H1 (cell line): ENCODE measurements around the gene CDR2. TPM values are rescaled to one million over a fixed set of nuclear protein-coding genes. Genes with fewer than 3 reads are reported as not detected.

Source experiments
- CTCF ChIA-PET: fragments of 300-600 bp; sonication (Branson Sonifier 250); formaldehyde crosslinking; loops from one replicate; lab custom pipeline; 2021; ENCODE audit not compliant: partially characterized antibody; lab: Charles Lee
- POLR2A ChIA-PET: fragments of 300-600 bp; sonication (Branson Sonifier 250); formaldehyde crosslinking; loops from one replicate; lab custom pipeline; 2021; ENCODE audit warnings: inconsistent platforms; ENCODE audit not compliant: partially characterized antibody; lab: Charles Lee
- DNase-seq, 2 experiments: peaks; one replicate each; pipeline versions ENCODE4 v3.0.0 to v3.0.0-alpha.2; 2010 to 2022; ENCODE audit warnings: low spot score in 2 of 2, low read depth in 1 of 2, mixed read lengths in 1 of 2
- FAIRE-seq: peaks from 2 replicates; lab custom pipeline; 2011; peaks lifted over from hg19 to GRCh38; lab: Jason Lieb, UNC
- H2AFZ ChIP-seq: 2 replicates; pipeline ENCODE4 v1.8.1; 2012; ENCODE audit warnings: low read length, inconsistent platforms
- H2AK5ac ChIP-seq: 2 replicates; pipeline ENCODE4 v1.6.1; 2013; ENCODE audit warnings: low read depth, low read length
- H2BK120ac ChIP-seq: replicated peaks from 2 replicates; pipeline ENCODE3; 2013; ENCODE audit warnings: low read depth, low read length, inconsistent platforms
- H2BK12ac ChIP-seq: 2 replicates; pipeline ENCODE4 v1.6.1; 2013; ENCODE audit warnings: low read depth, low read length
- H2BK15ac ChIP-seq: 2 replicates; pipeline ENCODE4 v1.6.1; 2013; ENCODE audit warnings: low read length
- H2BK20ac ChIP-seq: 2 replicates; pipeline ENCODE4 v1.6.1; 2013; ENCODE audit warnings: low read length
- H2BK5ac ChIP-seq: 2 replicates; pipeline ENCODE4 v1.6.1; 2013; ENCODE audit warnings: low read depth, low read length
- H3K14ac ChIP-seq: 2 replicates; pipeline ENCODE4 v1.6.1; 2013; ENCODE audit warnings: inconsistent platforms; ENCODE audit not compliant: insufficient read length
- H3K18ac ChIP-seq: 2 replicates; pipeline ENCODE4 v1.6.1; 2013; ENCODE audit warnings: low read length; ENCODE audit errors: extremely low read depth
- H3K23ac ChIP-seq: 2 replicates; pipeline ENCODE4 v1.6.1; 2013; ENCODE audit warnings: inconsistent platforms; ENCODE audit not compliant: insufficient read length
- H3K23me2 ChIP-seq: 2 replicates; pipeline ENCODE4 v1.6.1; 2013; ENCODE audit warnings: low read depth, low read length
- H3K27ac ChIP-seq: 2 replicates; pipeline ENCODE4 v1.6.1; 2011; ENCODE audit warnings: low read depth, low read length, inconsistent platforms
- H3K27me3 ChIP-seq, 4 experiments: replicated peaks in 1 of 4; 1 replicate in 1 of 4; 2 replicates in 3 of 4; pipeline versions ENCODE4 v1.6.1 to v1.8.1; 2011 to 2013; ENCODE audit warnings: low read length in 3 of 4, mild to moderate bottlenecking in 3 of 4, inconsistent platforms in 2 of 4, mixed read lengths in 2 of 4, moderate library complexity in 1 of 4; ENCODE audit not compliant: control insufficient read depth in 3 of 4, insufficient read depth in 3 of 4; ENCODE audit errors: extremely low read depth in 1 of 4
- H3K36me3 ChIP-seq, 4 experiments: 2 replicates each; pipeline versions ENCODE4 v1.6.1 to v1.8.1; 2011 to 2013; ENCODE audit warnings: mild to moderate bottlenecking in 4 of 4, low read length in 3 of 4, moderate library complexity in 2 of 4, control low read depth in 1 of 4, inconsistent platforms in 1 of 4; ENCODE audit not compliant: insufficient read depth in 4 of 4, control insufficient read depth in 2 of 4
- H3K4ac ChIP-seq: replicated peaks from 2 replicates; pipeline ENCODE3; 2013; ENCODE audit warnings: low read length, low read depth, mixed read lengths, inconsistent platforms; ENCODE audit not compliant: insufficient read length
- H3K4me1 ChIP-seq, 4 experiments: replicated peaks in 1 of 4; 1 replicate in 1 of 4; 2 replicates in 3 of 4; pipeline versions ENCODE4 v1.6.1 to v1.8.1; 2011 to 2013; ENCODE audit warnings: low read length in 3 of 4, inconsistent platforms in 2 of 4, mixed read lengths in 1 of 4; ENCODE audit not compliant: insufficient read depth in 4 of 4, control insufficient read depth in 3 of 4
- H3K4me2 ChIP-seq, 2 experiments: 2 replicates each; pipeline versions ENCODE4 v1.6.1 to v1.8.1; 2011 to 2013; ENCODE audit warnings: low read depth in 2 of 2, low read length in 2 of 2, control low read depth in 1 of 2, inconsistent platforms in 1 of 2, mild to moderate bottlenecking in 1 of 2; ENCODE audit not compliant: insufficient read depth in 1 of 2
- H3K4me3 ChIP-seq, 4 experiments: fragments of 200-600, 300-600 bp in 1 of 4; sonication (generic), shearing (Covaris generic), sonication (Bioruptor Twin) in 1 of 4; 2 replicates each; pipeline versions ENCODE4 v1.5.1 to v1.8.1; 2011 to 2016; ENCODE audit warnings: low read length in 4 of 4, low read depth in 3 of 4, control low read depth in 2 of 4, inconsistent platforms in 2 of 4, mild to moderate bottlenecking in 2 of 4, mixed read lengths in 1 of 4, moderate library complexity in 1 of 4; ENCODE audit not compliant: insufficient read depth in 2 of 4; ENCODE audit errors: extremely low read depth in 1 of 4
- H3K56ac ChIP-seq: replicated peaks from 2 replicates; pipeline ENCODE3; 2013; ENCODE audit warnings: low read depth, mild to moderate bottlenecking, mixed read lengths, low read length, inconsistent platforms; ENCODE audit not compliant: insufficient read length
- H3K79me1 ChIP-seq: 2 replicates; pipeline ENCODE4 v1.6.1; 2013; ENCODE audit warnings: low read depth, low read length, control low read depth
- H3K79me2 ChIP-seq, 2 experiments: 2 replicates each; pipeline versions ENCODE4 v1.6.1 to v1.8.1; 2012 to 2013; ENCODE audit warnings: low read length in 2 of 2, mild to moderate bottlenecking in 2 of 2, inconsistent platforms in 1 of 2; ENCODE audit not compliant: insufficient read depth in 2 of 2, control insufficient read depth in 1 of 2
- H3K9ac ChIP-seq, 4 experiments: replicated peaks in 1 of 4; 1 replicate in 1 of 4; 2 replicates in 3 of 4; pipeline versions ENCODE4 v1.6.1 to v1.8.1; 2011 to 2013; ENCODE audit warnings: low read depth in 3 of 4, low read length in 3 of 4, control low read depth in 2 of 4, mild to moderate bottlenecking in 2 of 4, moderate library complexity in 2 of 4, inconsistent platforms in 1 of 4; ENCODE audit errors: extremely low read depth in 1 of 4
- H3K9me3 ChIP-seq, 2 experiments: 2 replicates each; pipeline versions ENCODE4 v1.6.1 to v1.8.1; 2012 to 2013; ENCODE audit warnings: mild to moderate bottlenecking in 2 of 2, moderate library complexity in 2 of 2, control low read depth in 1 of 2, inconsistent platforms in 1 of 2, low read depth in 1 of 2, low read length in 1 of 2, mixed read lengths in 1 of 2; ENCODE audit not compliant: insufficient read depth in 2 of 2
- H4K20me1 ChIP-seq, 2 experiments: replicated peaks in 1 of 2; 2 replicates each; pipeline versions ENCODE3 to v1.8.1; 2011 to 2013; ENCODE audit warnings: inconsistent platforms in 2 of 2, low read length in 2 of 2, mild to moderate bottlenecking in 1 of 2; ENCODE audit not compliant: insufficient read depth in 2 of 2, control insufficient read depth in 1 of 2
- H4K5ac ChIP-seq: 2 replicates; pipeline ENCODE4 v1.6.1; 2013; ENCODE audit warnings: low read length, low read depth, mixed read lengths, inconsistent platforms; ENCODE audit not compliant: insufficient read length
- H4K8ac ChIP-seq: 2 replicates; pipeline ENCODE4 v1.8.0; 2013; ENCODE audit warnings: mild to moderate bottlenecking, moderate library complexity, low read length, inconsistent platforms; ENCODE audit not compliant: insufficient read depth; ENCODE audit errors: extremely low read depth
- H4K91ac ChIP-seq: replicated peaks from 2 replicates; pipeline ENCODE3; 2013; ENCODE audit warnings: low read length, mixed read lengths, inconsistent platforms; ENCODE audit not compliant: insufficient read length
- ATF2 ChIP-seq: IDR thresholded peaks from 2 replicates; pipeline ENCODE4 v1.6.1; 2012; ENCODE audit warnings: low read length, inconsistent platforms
- BACH1 ChIP-seq: IDR thresholded peaks from 2 replicates; pipeline ENCODE4 v1.6.1; 2012; ENCODE audit warnings: low read length, improper control_type of control experiment
- CBX8 ChIP-seq: fragments of 300-800, 300-1000 bp; sonication (generic); IDR thresholded peaks from 2 replicates; pipeline ENCODE4 v1.7.1; 2016; ENCODE audit warnings: low read depth, low read length, borderline replicate concordance
- EP300 ChIP-seq, 2 experiments: IDR thresholded peaks; 1 replicate in 1 of 2; 2 replicates in 1 of 2; pipeline ENCODE4 v1.6.1; 2011 to 2012; ENCODE audit warnings: low read depth in 2 of 2, low read length in 2 of 2, mild to moderate bottlenecking in 2 of 2, borderline replicate concordance in 1 of 2, inconsistent platforms in 1 of 2, moderate library complexity in 1 of 2
- FOSL1 ChIP-seq: IDR thresholded peaks from 2 replicates; pipeline ENCODE4 v1.6.1; 2011; ENCODE audit warnings: mild to moderate bottlenecking, low read depth, low read length, moderate library complexity; ENCODE audit not compliant: insufficient read depth
- KDM5A ChIP-seq: fragments of 200-600 bp; IDR thresholded peaks from 2 replicates; pipeline ENCODE4 v1.7.1; 2012; ENCODE audit warnings: mild to moderate bottlenecking, low read length, inconsistent platforms, mixed read lengths
- NANOG ChIP-seq: IDR thresholded peaks from 2 replicates; pipeline ENCODE4 v1.6.1; 2011; ENCODE audit warnings: low read length, low read depth, mild to moderate bottlenecking, inconsistent platforms; ENCODE audit not compliant: insufficient read depth, poor library complexity, severe bottlenecking
- POLR2AphosphoS5 ChIP-seq: IDR thresholded peaks from 2 replicates; pipeline ENCODE4 v1.6.1; 2011; ENCODE audit warnings: low read depth, low read length
- RFX5 ChIP-seq: IDR thresholded peaks from 2 replicates; pipeline ENCODE4 v1.6.1; 2011; ENCODE audit warnings: low read depth, low read length, improper control_type of control experiment, borderline replicate concordance
- SIX5 ChIP-seq: IDR thresholded peaks from 2 replicates; pipeline ENCODE4 v1.6.1; 2011; ENCODE audit warnings: mild to moderate bottlenecking, low read depth, low read length
- SP1 ChIP-seq: IDR thresholded peaks from 2 replicates; pipeline ENCODE4 v1.6.1; 2011; ENCODE audit warnings: low read depth, low read length
- YY1 ChIP-seq: IDR thresholded peaks from 2 replicates; pipeline ENCODE4 v1.6.1; 2011; ENCODE audit warnings: low read depth, mild to moderate bottlenecking, low read length
- WGBS, 2 experiments: shearing (Covaris generic) in 1 of 2; methylation state at CpG; one replicate each; pipeline versions ENCODE4 v1.1.6 to v1.1.7; 2013 to 2015; ENCODE audit warnings: low lambda C conversion rate in 2 of 2, mixed read lengths in 2 of 2, inconsistent platforms in 1 of 2, low coverage in 1 of 2, missing lambda C conversion rate in 1 of 2; ENCODE audit not compliant: insufficient replicate concordance in 2 of 2, insufficient coverage in 1 of 2, insufficient read length in 1 of 2; ENCODE audit errors: extremely low coverage in 1 of 2, missing lambda C conversion rate in 1 of 2; 5-methylcytosine and 5-hydroxymethylcytosine counted together
- polyA plus RNA-seq, 7 experiments: library from polyadenylated mRNA; depleted of rRNA in 3 of 7; stranded (reverse) in 5 of 7; unstranded in 2 of 7; fragments of >200 nt in 5 of 7; fragments of 200-250 nt in 2 of 7; gene quantifications; 1 replicate in 5 of 7; 2 replicates in 1 of 7; 4 replicates in 1 of 7; pipeline versions ENCODE4 v1.2.1 to v1.2.3, GENCODE V29; 2011 to 2013; ENCODE audit warnings: missing spikeins in 2 of 7, mixed read lengths in 2 of 7
- total RNA-seq: library from RNA; stranded (reverse); fragmentation: NEBNext Ultra II Directional; extraction: Animal tissue kit (Norgen Biotek cat#: 25700); gene quantifications from 2 replicates; pipeline ENCODE4 v1.2.1, GENCODE V29; 2021

Gene CDR2
- total and polyA plus RNA-seq, 2 of the 8 experiments (the other 6 are each of a cell fraction or from before 2014, with no cell fraction given) = 16.3 to 34.9 TPM

GRCh38 chr16:22352723-22353122 is 21.7 kb downstream of the CDR2 start:
- H3K4me2 ChIP-seq = no peak overlapping the region
- 86% methylated on average over 5 of the region's 5 CpGs; no CpG with 5 or more reads in 1 of the 2 experiments for WGBS, 2 experiments
- peaks cover 0 to 10% (median 8%) of the 10 kb centered on the region in 4 experiments; a peak in 4 of 7 replicates for H3K4me1 ChIP-seq
- no peak overlapping the region for H3K4ac ChIP-seq
- H3K56ac ChIP-seq = no peak overlapping the region
- peaks cover 0 to 2% of the 10 kb centered on the region in 2 experiments for H4K20me1 ChIP-seq
- no peak overlapping the region for H3K27ac ChIP-seq
- no peak overlapping the region for H3K4me3 ChIP-seq
- peaks cover 0 to 14% of the 10 kb centered on the region in 2 experiments; a peak in 2 of 4 replicates for H3K79me2 ChIP-seq
- no peaks in the 10 kb centered on the region for H3K27me3 ChIP-seq
- ChIA-PET POLR2A (interaction anchor here (1.6 to 1.7 kb wide), 3 partner anchors 10 to 18 kb away, joined by 3 to 6 read pairs (median 5); no protein-coding TSS in a partner anchor), CTCF (interaction anchor here (0.8 to 1.3 kb wide), 3 partner anchors 14 to 75 kb away, joined by 3 to 5 read pairs (median 3); no protein-coding TSS in a partner anchor)
- no peak overlapping the region for H3K9ac ChIP-seq
- no peak overlapping the region for H2AK5ac ChIP-seq
- H2BK15ac ChIP-seq = no peak overlapping the region
- H3K9me3 ChIP-seq = no peaks in the 10 kb centered on the region
- no peak overlapping the region for H2AFZ ChIP-seq
- no peak for DNase-seq
- no peak overlapping the region for H3K23ac ChIP-seq
- no peak overlapping the region for H2BK20ac ChIP-seq
- H4K91ac ChIP-seq = no peak overlapping the region
- H3K23me2 ChIP-seq = no peaks in the 10 kb centered on the region; the same call in 1 of the 2 replicates
- H4K8ac ChIP-seq = no peak overlapping the region
- no peaks in the 10 kb centered on the region; the same call in 1 of the 2 replicates for H3K79me1 ChIP-seq
- H2BK120ac ChIP-seq = no peak overlapping the region
- H4K5ac ChIP-seq = no peak overlapping the region
- no peak overlapping the region for H3K14ac ChIP-seq
- no peak for FAIRE-seq
- H3K18ac ChIP-seq = no peak overlapping the region
- H2BK12ac ChIP-seq = no peak overlapping the region
- no peak overlapping the region for H2BK5ac ChIP-seq
- peaks cover 4 to 37% (median 23%) of the 10 kb centered on the region in 4 experiments for H3K36me3 ChIP-seq
- TF ChIP-seq POLR2AphosphoS5 = no peak
- no peak for TF ChIP-seq FOSL1
- TF ChIP-seq RFX5 = no peak
- no peak for TF ChIP-seq YY1
- TF ChIP-seq NANOG = no peak
- no peak for TF ChIP-seq CBX8
- no peak for TF ChIP-seq SP1
- no peak for TF ChIP-seq BACH1
- no peak for TF ChIP-seq ATF2
- no peak for TF ChIP-seq KDM5A
- TF ChIP-seq SIX5 = no peak
- no peak for TF ChIP-seq EP300 (IDR thresholded peaks at IDR 0.05; ENCODE audit: borderline replicate concordance in 1 of 2, low read depth in 2 of 2, low read length in 2 of 2)
